Trophoblast cell (in vitro differentiated cells and primary cell): ENCODE results near the gene SFXN3.

Source experiments
- DNase-seq, 2 donors: peaks; one replicate each; pipeline ENCODE4 v3.0.0-alpha.2; 2016
- H2AFZ ChIP-seq: 2 replicates; pipeline ENCODE4 v1.6.1; 2013; ENCODE audit warnings: low read length, moderate library complexity, mild to moderate bottlenecking; ENCODE audit not compliant: insufficient read depth, poor library complexity
- H2AK5ac ChIP-seq: 2 replicates; pipeline ENCODE4 v1.6.1; 2013; ENCODE audit warnings: mild to moderate bottlenecking, low read length
- H2BK120ac ChIP-seq: 2 replicates; pipeline ENCODE4 v1.6.1; 2013; ENCODE audit warnings: low read length, mild to moderate bottlenecking, moderate library complexity; ENCODE audit not compliant: insufficient read depth, poor library complexity
- H2BK12ac ChIP-seq: 2 replicates; pipeline ENCODE4 v1.6.1; 2013; ENCODE audit warnings: mild to moderate bottlenecking, low read length, moderate library complexity
- H2BK5ac ChIP-seq: 2 replicates; pipeline ENCODE4 v1.6.1; 2013; ENCODE audit warnings: low read length, low read depth, moderate library complexity, mild to moderate bottlenecking; ENCODE audit not compliant: poor library complexity
- H3K14ac ChIP-seq: 2 replicates; pipeline ENCODE4 v1.6.1; 2013; ENCODE audit warnings: mild to moderate bottlenecking, low read length
- H3K18ac ChIP-seq: 2 replicates; pipeline ENCODE4 v1.6.1; 2013; ENCODE audit warnings: mild to moderate bottlenecking, low read length
- H3K23ac ChIP-seq: 2 replicates; pipeline ENCODE4 v1.6.1; 2013; ENCODE audit warnings: low read length
- H3K27ac ChIP-seq: 2 replicates; pipeline ENCODE4 v1.5.1; 2013; ENCODE audit warnings: low read depth, mild to moderate bottlenecking, inconsistent platforms, low read length, moderate library complexity
- H3K27me3 ChIP-seq: 2 replicates; pipeline ENCODE4 v1.6.1; 2013; ENCODE audit warnings: inconsistent platforms, mild to moderate bottlenecking, low read length, moderate library complexity; ENCODE audit not compliant: insufficient read depth
- H3K36me3 ChIP-seq, 2 experiments: 1 replicate in 1 of 2; 2 replicates in 1 of 2; pipeline ENCODE4 v1.6.1; 2013; ENCODE audit warnings: low read length in 2 of 2, mild to moderate bottlenecking in 2 of 2, moderate library complexity in 1 of 2; ENCODE audit not compliant: insufficient read depth in 2 of 2, control insufficient read depth in 1 of 2
- H3K4ac ChIP-seq: 2 replicates; pipeline ENCODE4 v1.6.1; 2013; ENCODE audit warnings: low read depth, mild to moderate bottlenecking, low read length, moderate library complexity
- H3K4me1 ChIP-seq, 2 experiments: 1 replicate in 1 of 2; 2 replicates in 1 of 2; pipeline ENCODE4 v1.6.1; 2013; ENCODE audit warnings: low read length in 2 of 2, mild to moderate bottlenecking in 2 of 2, moderate library complexity in 1 of 2; ENCODE audit not compliant: insufficient read depth in 2 of 2, control insufficient read depth in 1 of 2
- H3K4me2 ChIP-seq: 2 replicates; pipeline ENCODE4 v1.6.1; 2013; ENCODE audit warnings: inconsistent platforms, mild to moderate bottlenecking, low read length, moderate library complexity
- H3K4me3 ChIP-seq: 2 replicates; pipeline ENCODE4 v1.5.1; 2013; ENCODE audit warnings: mild to moderate bottlenecking, low read depth, low read length, inconsistent platforms
- H3K79me1 ChIP-seq: one replicate; pipeline ENCODE4 v1.6.1; 2013; ENCODE audit warnings: low read length
- H3K79me2 ChIP-seq: 2 replicates; pipeline ENCODE4 v1.6.1; 2013; ENCODE audit warnings: low read length, mild to moderate bottlenecking; ENCODE audit not compliant: control insufficient read depth, insufficient read depth, poor library complexity
- H3K9ac ChIP-seq: 2 replicates; pipeline ENCODE4 v1.6.1; 2013; ENCODE audit warnings: mild to moderate bottlenecking, low read length
- H3K9me3 ChIP-seq: 2 replicates; pipeline ENCODE4 v1.6.1; 2013; ENCODE audit warnings: low read depth, mild to moderate bottlenecking, control low read depth, inconsistent platforms, low read length; ENCODE audit not compliant: insufficient read depth
- H4K12ac ChIP-seq: 2 replicates; pipeline ENCODE4 v1.6.1; 2013; ENCODE audit warnings: low read depth, mild to moderate bottlenecking, low read length, moderate library complexity
- H4K8ac ChIP-seq: 2 replicates; pipeline ENCODE4 v1.6.1; 2013; ENCODE audit warnings: low read depth, mild to moderate bottlenecking, low read length, moderate library complexity
- H4K91ac ChIP-seq: one replicate; pipeline ENCODE4 v1.6.1; 2013; ENCODE audit warnings: low read depth, mild to moderate bottlenecking, low read length, moderate library complexity
- WGBS: extraction: QIAGEN DNeasy Blood & Tissue Kit; methylation state at CpG from one replicate; pipeline ENCODE4 v1.1.7; 2013; ENCODE audit warnings: missing lambda C conversion rate; ENCODE audit not compliant: insufficient read length, insufficient coverage; ENCODE audit errors: extremely low coverage; 5-methylcytosine and 5-hydroxymethylcytosine counted together

The SFXN3 gene

DNA sequence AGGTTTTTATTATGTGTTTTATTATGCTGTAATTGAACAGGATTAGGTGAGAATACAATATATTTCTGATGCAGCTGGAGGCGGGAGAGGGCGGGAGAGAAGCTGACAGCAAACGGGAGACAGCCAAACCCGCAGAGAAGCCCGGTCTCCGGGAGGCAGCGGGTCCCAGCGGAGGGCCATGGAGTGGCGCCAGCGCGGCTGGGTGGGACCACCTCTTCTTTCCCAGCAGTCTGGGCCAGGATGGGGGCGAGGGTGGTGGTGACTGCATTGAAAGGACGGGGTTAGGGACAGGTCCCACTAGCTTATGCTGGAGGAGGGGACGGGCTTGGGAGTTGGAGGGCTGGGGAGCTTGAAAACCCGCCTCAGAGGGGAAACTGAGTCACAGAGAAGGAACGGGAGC lies 16.2 kb downstream of the SFXN3 start:
- Histone ChIP-seq H3K79me2 (peaks cover 2% of the 10 kb centered on the region), H2BK12ac (no peak overlapping the region), H3K27ac (no peak overlapping the region), H3K4me2 (no peak overlapping the region), H2AFZ (no peak overlapping the region), H3K4ac (no peak overlapping the region), H3K9me3 (peaks cover 2% of the 10 kb centered on the region), H3K9ac (no peak overlapping the region), H3K27me3 (peaks cover 43% of the 10 kb centered on the region), H4K91ac (no peak overlapping the region), H2AK5ac (no peak overlapping the region), H3K79me1 (peaks cover 7% of the 10 kb centered on the region), H4K12ac (no peak overlapping the region), H3K14ac (no peak overlapping the region), H3K4me1 (peaks cover 7 to 10% of the 10 kb centered on the region in 2 experiments), H2BK5ac (no peak overlapping the region), H2BK120ac (no peak overlapping the region), H3K23ac (no peak overlapping the region), H3K4me3 (no peak overlapping the region), H3K36me3 (no peaks in the 10 kb centered on the region), H4K8ac (no peak overlapping the region), H3K18ac (no peak overlapping the region)
- WGBS = no CpG with 5 or more reads among the region's 16 CpGs
- DNase-seq = no peak

DNA sequence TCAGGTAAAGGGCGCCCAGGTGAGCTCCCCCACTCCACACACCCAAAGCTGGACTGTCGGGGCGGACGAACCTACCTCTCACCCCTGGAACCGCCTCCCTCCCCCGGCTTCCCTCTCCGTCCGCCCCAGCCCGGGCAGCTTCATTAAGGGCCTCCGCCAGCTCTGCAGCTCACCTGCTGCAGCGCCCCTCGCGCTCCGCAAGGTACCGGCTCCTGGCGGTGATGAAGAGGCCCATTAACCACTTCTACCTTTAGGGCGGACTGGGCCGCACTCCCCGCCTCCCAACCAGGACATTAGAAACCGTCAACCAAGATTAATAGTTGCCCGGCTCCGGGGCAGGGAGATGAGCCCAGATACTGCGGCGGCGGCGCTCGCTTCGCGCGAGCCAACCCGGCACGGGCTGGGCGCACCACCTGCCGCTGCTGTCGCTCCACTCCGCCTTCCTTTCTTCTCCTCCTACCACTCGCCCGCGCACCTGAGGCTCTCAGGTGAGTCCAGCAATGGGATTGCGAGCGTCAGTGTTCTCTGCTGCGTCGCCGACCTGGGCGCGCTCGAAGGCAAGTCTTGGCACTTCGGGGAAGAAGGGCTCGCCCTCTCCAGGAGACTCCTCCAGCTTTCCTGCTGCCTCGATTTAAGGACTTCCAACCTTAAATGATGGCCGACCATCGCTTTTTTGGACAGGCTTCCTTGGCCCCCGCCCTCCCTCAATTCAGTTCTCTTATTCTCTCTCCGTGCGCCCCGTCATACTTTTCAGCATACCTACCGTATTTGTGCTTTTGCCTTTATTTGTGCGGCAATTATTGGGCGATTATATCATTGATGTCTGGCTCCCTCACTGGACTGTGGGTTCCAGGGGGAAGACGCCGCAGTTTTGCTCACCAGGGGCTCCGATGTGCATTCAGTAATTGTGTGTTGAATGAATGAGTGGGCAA lies 17.2 kb downstream of the SFXN3 start:
- no peak overlapping the region for H2BK5ac ChIP-seq
- H3K9ac ChIP-seq = no peak overlapping the region
- no peaks in the 10 kb centered on the region for H3K79me1 ChIP-seq

DNA sequence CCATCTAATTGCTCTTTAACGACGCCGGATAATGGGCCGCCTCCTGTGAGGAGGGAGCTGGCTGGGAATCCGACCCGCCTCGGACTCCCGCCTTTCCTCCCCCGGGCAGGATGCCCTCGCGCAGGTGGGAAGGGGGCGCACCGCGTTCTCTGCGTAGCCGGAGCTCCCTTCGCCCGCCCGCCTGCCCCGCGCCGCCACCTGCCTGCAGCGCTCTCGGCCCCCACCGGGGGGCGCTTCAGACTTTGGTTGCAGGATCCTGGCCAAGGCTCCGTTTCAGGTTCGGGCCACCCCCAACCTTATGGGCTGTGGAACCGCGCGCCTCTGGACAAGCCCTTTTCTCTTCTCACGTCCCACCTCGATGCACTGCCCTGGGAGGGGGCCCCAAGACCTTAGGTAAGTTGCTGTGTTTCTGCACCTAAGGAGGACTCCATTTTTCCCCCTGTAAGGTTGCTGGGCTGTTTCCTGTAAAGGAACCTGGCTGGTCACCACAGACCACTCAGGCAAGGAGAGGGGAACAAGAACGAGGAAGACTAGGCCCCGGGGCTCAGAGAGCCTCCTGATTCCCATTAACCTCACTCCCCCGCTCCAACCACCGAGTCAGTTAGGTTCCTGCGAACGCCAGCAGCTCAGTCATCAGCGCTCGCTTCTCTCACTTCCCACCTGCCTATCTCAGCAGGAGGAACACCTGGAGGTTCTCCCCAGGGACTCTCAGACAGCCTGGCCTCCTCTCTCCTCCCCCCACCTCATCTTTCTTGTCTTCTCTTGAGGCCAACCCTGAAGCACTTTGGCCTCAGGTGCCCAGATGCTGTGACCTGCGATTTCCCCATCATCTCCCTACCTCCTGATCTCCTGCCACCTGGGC lies 19.4 kb downstream of the SFXN3 start:
- Histone ChIP-seq H3K14ac (no peak overlapping the region), H3K23ac (no peak overlapping the region), H4K8ac (peak overlapping the region; percentile 8), H2AFZ (no peak overlapping the region), H3K4ac (no peak overlapping the region), H3K4me2 (peak overlapping the region; percentile 29), H3K18ac (no peak overlapping the region), H2BK120ac (no peak overlapping the region), H3K27ac (no peak overlapping the region), H2BK12ac (no peak overlapping the region), H4K12ac (peak overlapping the region; percentile 37), H3K4me3 (no peak overlapping the region), H3K36me3 (no peaks in the 10 kb centered on the region), H3K9me3 (peaks cover 2% of the 10 kb centered on the region), H3K9ac (no peak overlapping the region), H3K27me3 (peaks cover 41% of the 10 kb centered on the region), H2BK5ac (no peak overlapping the region), H3K79me1 (no peaks in the 10 kb centered on the region), H2AK5ac (no peak overlapping the region), H3K4me1 (peaks cover 2 to 5% of the 10 kb centered on the region in 2 experiments), H4K91ac (no peak overlapping the region), H3K79me2 (no peaks in the 10 kb centered on the region)
- DNase-seq = peak; percentile 52 to 76
- WGBS = no CpG with 5 or more reads among the region's 42 CpGs

More for the DNA sequence above, 17.2 kb downstream of the SFXN3 start:
- peaks cover 43% of the 10 kb centered on the region for H3K27me3 ChIP-seq
- H4K8ac ChIP-seq = no peak overlapping the region
- H2BK12ac ChIP-seq = no peak overlapping the region
- peaks cover 2% of the 10 kb centered on the region for H3K9me3 ChIP-seq
- no peak overlapping the region for H3K14ac ChIP-seq
- no peak overlapping the region for H3K23ac ChIP-seq
- H3K4me2 ChIP-seq = no peak overlapping the region
- no peak overlapping the region for H2BK120ac ChIP-seq
- H3K4me3 ChIP-seq = no peak overlapping the region
- H2AFZ ChIP-seq = no peak overlapping the region
- H3K27ac ChIP-seq = no peak overlapping the region
- no CpG with 5 or more reads among the region's 62 CpGs for WGBS
- no peak overlapping the region for H3K18ac ChIP-seq
- H4K91ac ChIP-seq = no peak overlapping the region
- H4K12ac ChIP-seq = no peak overlapping the region
- peak in 1 of 2 donors; percentile 44 for DNase-seq
- H2AK5ac ChIP-seq = no peak overlapping the region
- peaks cover 5 to 7% of the 10 kb centered on the region in 2 experiments for H3K4me1 ChIP-seq
- no peaks in the 10 kb centered on the region for H3K79me2 ChIP-seq
- H3K36me3 ChIP-seq = no peaks in the 10 kb centered on the region
- H3K4ac ChIP-seq = no peak overlapping the region

DNA sequence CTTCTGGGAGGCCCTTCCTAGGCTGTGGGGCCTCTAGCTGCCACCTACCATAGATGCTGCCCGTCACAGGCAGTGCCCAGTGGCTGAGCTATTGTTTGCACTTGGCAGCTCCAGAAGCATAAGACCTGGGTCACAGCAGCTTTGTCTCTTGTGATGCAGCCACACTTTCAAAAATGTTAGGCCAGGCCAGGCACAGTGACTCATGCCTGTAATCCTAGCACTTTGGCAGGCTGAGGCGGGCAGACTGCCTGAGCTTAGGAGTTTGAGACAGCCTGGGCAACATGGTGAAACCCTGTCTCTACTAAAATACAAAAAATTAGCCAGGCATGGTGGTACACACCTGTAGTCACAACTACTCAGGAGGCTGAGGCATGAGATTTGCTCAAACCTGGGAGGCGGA lies 21.3 kb downstream of the SFXN3 start:
- Histone ChIP-seq H3K4me2 (no peak overlapping the region), H4K91ac (no peak overlapping the region), H2AK5ac (no peak overlapping the region), H3K9me3 (peaks cover 2% of the 10 kb centered on the region), H3K23ac (no peak overlapping the region), H3K79me1 (no peaks in the 10 kb centered on the region), H3K4ac (no peak overlapping the region), H3K79me2 (no peaks in the 10 kb centered on the region), H3K36me3 (peaks cover 0 to 2% of the 10 kb centered on the region in 2 experiments), H2BK5ac (no peak overlapping the region), H4K12ac (no peak overlapping the region), H3K18ac (no peak overlapping the region), H3K27me3 (peaks cover 27% of the 10 kb centered on the region), H3K9ac (no peak overlapping the region), H3K4me1 (peaks cover 2 to 5% of the 10 kb centered on the region in 2 experiments), H3K4me3 (no peak overlapping the region), H2BK12ac (no peak overlapping the region), H3K14ac (no peak overlapping the region), H2AFZ (no peak overlapping the region), H3K27ac (no peak overlapping the region), H4K8ac (no peak overlapping the region), H2BK120ac (no peak overlapping the region)
- DNase-seq = peak in 1 of 2 donors; percentile 55
- WGBS = no CpG with 5 or more reads among the region's 3 CpGs
